Thyroid gland (tissue), 4 donors: ENCODE data around the gene MRPL27. TPM values are rescaled to one million over a fixed set of nuclear protein-coding genes. Genes with fewer than 3 reads are reported as not detected.

Experiments used
- DNase-seq, 2 donors: peaks; one replicate each; pipeline ENCODE4 v3.0.0-alpha.2; 2019
- H3K27ac ChIP-seq, 3 donors: fragments of 200-600 bp; sonication (generic); 1 replicate in 2 of 3; 2 replicates in 1 of 3; pipeline ENCODE4 v1.5.1; 2016 to 2019; ENCODE audit warnings: mild to moderate bottlenecking in 1 of 3, moderate library complexity in 1 of 3
- H3K27me3 ChIP-seq: fragments of 200-600 bp; sonication (generic); one replicate; pipeline ENCODE4 v1.5.1; 2019
- H3K36me3 ChIP-seq, 2 donors: fragments of 200-600 bp; sonication (generic); one replicate each; pipeline ENCODE4 v1.5.1; 2016 to 2019
- H3K4me1 ChIP-seq, 2 donors: fragments of 200-600 bp; sonication (generic); one replicate each; pipeline ENCODE4 v1.5.1; 2017 to 2019
- H3K4me3 ChIP-seq, 3 donors: fragments of 200-600 bp; sonication (generic); replicated peaks in 1 of 3; 1 replicate in 2 of 3; 2 replicates in 1 of 3; pipeline ENCODE4 v1.5.1; 2016; ENCODE audit warnings: mild to moderate bottlenecking in 1 of 3
- H3K9me3 ChIP-seq: fragments of 200-600 bp; sonication (generic); one replicate; pipeline ENCODE4 v1.5.1; 2017
- CTCF ChIP-seq, 6 experiments: fragments of 200-600 bp in 3 of 6; fragments of 450-650 bp in 3 of 6; sonication (generic) in 3 of 6; IDR thresholded peaks; one replicate each; pipeline ENCODE4 v1.5.1; 2016 to 2019; ENCODE audit warnings: antibody characterized with exemption in 6 of 6, mild to moderate bottlenecking in 2 of 6, inconsistent platforms in 1 of 6, moderate library complexity in 1 of 6
- POLR2A ChIP-seq, 2 donors: fragments of 450-650 bp; IDR thresholded peaks; one replicate each; pipeline ENCODE4 v1.6.1; 2017; ENCODE audit warnings: antibody characterized with exemption in 2 of 2, mild to moderate bottlenecking in 2 of 2, moderate library complexity in 1 of 2
- WGBS, 2 donors: methylation state at CpG; one replicate each; pipeline ENCODE4 v1.1.5; 2017; 5-methylcytosine and 5-hydroxymethylcytosine counted together
- intact Hi-C: fragments of 100-400 bp; cut with DNase I; formaldehyde crosslinking; loops from one replicate; pipeline ENCODE4 v1.15.1; 2023
- total RNA-seq, 4 donors: library from RNA; depleted of rRNA; stranded (reverse); fragments of >200 nt; gene quantifications; one replicate each; pipeline ENCODE4 v1.2.3, GENCODE V29; 2016

MRPL27 gene
- total RNA-seq, 4 donors from 2014 or later, result 44.6 to 115 (median 80.8) TPM

- WGBS, 2 donors, result 95 to 98% methylated on average over 2 of the region's 2 CpGs
- intact Hi-C loops, result no loop called here
- H3K27ac ChIP-seq, result no peak overlapping the region
- H3K36me3 ChIP-seq, result peaks cover 28 to 38% of the 10 kb centered on the region in 2 donors
- H3K4me3 ChIP-seq, result no peak overlapping the region
- no peaks in the 10 kb centered on the region for H3K9me3 ChIP-seq
- DNase-seq, result no peak
- no peaks in the 10 kb centered on the region for H3K27me3 ChIP-seq
- TF ChIP-seq CTCF (IDR thresholded peaks at IDR 0.05) (no peak), POLR2A (IDR thresholded peaks at IDR 0.05) (no peak)
- peaks cover 7 to 17% of the 10 kb centered on the region in 2 donors for H3K4me1 ChIP-seq
Observed at GRCh38 chr17:50371526-50371925, 1.5 kb downstream of the MRPL27 start.

DNA sequence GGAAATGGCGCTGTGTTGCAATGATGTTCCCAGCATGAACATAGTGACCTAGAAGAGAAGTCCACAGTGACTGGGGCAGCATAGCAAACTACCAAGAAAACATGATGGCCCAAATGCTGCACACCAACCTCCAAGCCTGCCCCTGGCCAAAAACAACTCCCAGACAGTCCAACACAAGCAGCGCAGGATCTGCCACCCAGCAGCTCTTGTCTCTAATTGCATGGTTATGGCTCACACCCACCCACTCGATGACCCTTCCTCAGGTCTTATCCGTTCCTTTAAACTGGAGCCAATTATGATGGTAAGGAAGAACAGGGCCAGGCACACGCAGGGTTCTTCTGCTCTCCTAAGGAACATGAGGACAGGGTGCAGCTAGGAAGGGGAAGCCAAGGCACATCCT, 2.9 kb downstream of the MRPL27 start:
- H3K4me1 ChIP-seq, result peaks cover 7 to 17% of the 10 kb centered on the region in 2 donors
- intact Hi-C loops, result no loop called here
- no peak overlapping the region for H3K27ac ChIP-seq
- 94 to 96% methylated on average over 5 of the region's 5 CpGs for WGBS, 2 donors
- no peaks in the 10 kb centered on the region for H3K27me3 ChIP-seq
- TF ChIP-seq POLR2A (IDR thresholded peaks at IDR 0.05) (no peak), CTCF (IDR thresholded peaks at IDR 0.05) (no peak)
- no peaks in the 10 kb centered on the region for H3K9me3 ChIP-seq
- H3K36me3 ChIP-seq, result peaks cover 31 to 42% of the 10 kb centered on the region in 2 donors
- no peak overlapping the region for H3K4me3 ChIP-seq
- no peak for DNase-seq

- intact Hi-C loops, result no loop called here
- TF ChIP-seq POLR2A (IDR thresholded peaks at IDR 0.05) (no peak), CTCF (IDR thresholded peaks at IDR 0.05) (no peak)
- Histone ChIP-seq H3K27ac (no peak overlapping the region), H3K9me3 (no peaks in the 10 kb centered on the region), H3K27me3 (no peaks in the 10 kb centered on the region), H3K4me3 (no peak overlapping the region), H3K4me1 (peaks cover 6 to 12% of the 10 kb centered on the region in 2 donors), H3K36me3 (peaks cover 31 to 42% of the 10 kb centered on the region in 2 donors)
- WGBS, 2 donors, result 100% methylated on average over 1 of the region's 1 CpG
- no peak for DNase-seq
Observed at GRCh38 chr17:50367401-50367800, 5.6 kb downstream of the MRPL27 start.

DNA sequence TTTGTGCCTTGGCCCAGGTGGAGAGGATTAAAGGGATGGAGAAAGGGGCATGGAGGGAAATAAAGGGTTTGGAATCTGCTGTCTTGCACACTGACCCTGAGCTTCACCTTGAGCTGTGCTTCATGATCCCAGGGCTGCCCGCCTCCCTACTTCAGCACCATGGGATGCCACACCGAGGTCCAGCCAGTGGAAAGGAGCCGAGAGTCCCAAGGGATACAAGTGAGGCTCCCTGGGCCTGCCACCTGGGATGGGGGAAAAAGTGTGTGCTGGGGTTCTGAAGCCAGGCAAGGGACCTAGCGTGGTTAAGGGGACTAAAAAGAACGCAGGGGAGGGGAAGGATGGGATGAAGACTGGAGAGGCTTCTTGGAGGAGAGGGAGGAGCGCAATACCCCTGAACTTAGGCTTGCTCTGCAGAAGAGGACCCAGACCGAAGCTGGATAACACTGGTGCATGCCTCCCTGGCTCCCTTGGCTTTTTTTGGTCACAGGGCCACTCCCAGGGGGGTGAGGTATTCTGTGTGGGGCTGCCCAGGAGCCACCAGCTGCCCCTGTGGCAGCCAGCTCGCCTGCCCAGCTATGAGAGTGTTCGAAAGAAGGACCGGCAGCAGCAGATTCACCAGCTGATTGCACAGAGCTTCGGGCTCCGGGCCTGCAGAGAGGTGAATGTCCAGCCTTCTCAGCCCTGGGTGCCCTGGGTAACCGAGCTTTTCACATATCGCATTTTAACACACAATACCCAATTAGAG, 7.2 kb downstream of the MRPL27 start:
- 88 to 93% methylated on average over 13 of the region's 14 CpGs for WGBS, 2 donors
- peaks cover 31 to 42% of the 10 kb centered on the region in 2 donors for H3K36me3 ChIP-seq
- no peak for DNase-seq
- intact Hi-C loops, result no loop called here
- H3K27ac ChIP-seq, result no peak overlapping the region
- no peaks in the 10 kb centered on the region for H3K9me3 ChIP-seq
- peaks cover 0 to 6% of the 10 kb centered on the region in 2 donors for H3K4me1 ChIP-seq
- no peak overlapping the region for H3K4me3 ChIP-seq
- TF ChIP-seq POLR2A (IDR thresholded peaks at IDR 0.05) (no peak), CTCF (IDR thresholded peaks at IDR 0.05) (no peak)
- no peaks in the 10 kb centered on the region for H3K27me3 ChIP-seq

GRCh38 chr17:50365165-50365564, 7.8 kb downstream of the MRPL27 start:
- DNase-seq, result no peak
- H3K36me3 ChIP-seq, result peaks cover 28 to 37% of the 10 kb centered on the region in 2 donors
- TF ChIP-seq POLR2A (IDR thresholded peaks at IDR 0.05), result no peak
- no peak for TF ChIP-seq CTCF (IDR thresholded peaks at IDR 0.05)
- peaks cover 0 to 6% of the 10 kb centered on the region in 2 donors for H3K4me1 ChIP-seq
- intact Hi-C loops, result no loop called here
- 64 to 70% methylated on average over 2 of the region's 2 CpGs for WGBS, 2 donors
- no peaks in the 10 kb centered on the region for H3K9me3 ChIP-seq
- H3K27me3 ChIP-seq, result no peaks in the 10 kb centered on the region
- H3K27ac ChIP-seq, result no peak overlapping the region
- no peak overlapping the region for H3K4me3 ChIP-seq
